Neuronal stem cell (in vitro differentiated cells): ENCODE results near the gene SPOP.

Experiments used
- DNase-seq: peaks from one replicate; pipeline ENCODE4 v3.0.0-alpha.2; 2013; ENCODE audit warnings: low spot score
- H2AFZ ChIP-seq: one replicate; pipeline ENCODE4 v1.6.1; 2013; ENCODE audit warnings: mild to moderate bottlenecking, low read length, inconsistent platforms
- H2AK5ac ChIP-seq: 2 replicates; pipeline ENCODE4 v1.6.1; 2013; ENCODE audit warnings: low read depth, mild to moderate bottlenecking, inconsistent platforms, low read length, moderate library complexity, mixed read lengths
- H2BK120ac ChIP-seq: 2 replicates; pipeline ENCODE4 v1.6.1; 2013; ENCODE audit warnings: low read depth, mild to moderate bottlenecking, inconsistent platforms, low read length, moderate library complexity, mixed read lengths
- H2BK12ac ChIP-seq: one replicate; pipeline ENCODE4 v1.6.1; 2013; ENCODE audit warnings: low read length, inconsistent platforms
- H2BK15ac ChIP-seq: 2 replicates; pipeline ENCODE4 v1.6.1; 2013; ENCODE audit warnings: mild to moderate bottlenecking, low read length, inconsistent platforms, mixed read lengths
- H2BK5ac ChIP-seq: one replicate; pipeline ENCODE4 v1.6.1; 2013; ENCODE audit warnings: inconsistent platforms, mild to moderate bottlenecking, low read length, moderate library complexity
- H3K14ac ChIP-seq: one replicate; pipeline ENCODE4 v1.6.1; 2013; ENCODE audit warnings: low read length, inconsistent platforms
- H3K18ac ChIP-seq: 2 replicates; pipeline ENCODE4 v1.6.1; 2013; ENCODE audit warnings: low read length, inconsistent platforms
- H3K23ac ChIP-seq: 2 replicates; pipeline ENCODE4 v1.6.1; 2013; ENCODE audit warnings: low read depth, mild to moderate bottlenecking, mixed read lengths, low read length, inconsistent platforms; ENCODE audit not compliant: poor library complexity
- H3K27ac ChIP-seq: replicated peaks from 3 replicates; pipeline ENCODE4 v1.5.1; 2013; ENCODE audit warnings: low read length, inconsistent platforms
- H3K27me3 ChIP-seq, 3 experiments: 2 replicates each; pipeline ENCODE4 v1.6.1; 2013; ENCODE audit warnings: low read length in 3 of 3, mild to moderate bottlenecking in 2 of 3, inconsistent platforms in 1 of 3, low read depth in 1 of 3, mixed read lengths in 1 of 3, moderate library complexity in 1 of 3; ENCODE audit not compliant: control insufficient read depth in 3 of 3, insufficient read depth in 3 of 3
- H3K36me3 ChIP-seq, 2 donors: replicated peaks in 1 of 2; 2 replicates each; pipeline ENCODE4 v1.6.1; 2013; ENCODE audit warnings: low read length in 2 of 2; ENCODE audit not compliant: control insufficient read depth in 2 of 2, insufficient read depth in 2 of 2
- H3K4ac ChIP-seq: 2 replicates; pipeline ENCODE4 v1.6.1; 2013; ENCODE audit warnings: inconsistent platforms, mild to moderate bottlenecking, low read length, moderate library complexity
- H3K4me1 ChIP-seq, 2 donors: 1 replicate in 1 of 2; 2 replicates in 1 of 2; pipeline ENCODE4 v1.6.1; 2013; ENCODE audit warnings: low read length in 2 of 2, low read depth in 1 of 2; ENCODE audit not compliant: control insufficient read depth in 2 of 2, insufficient read depth in 1 of 2
- H3K4me2 ChIP-seq: one replicate; pipeline ENCODE4 v1.6.1; 2013; ENCODE audit warnings: mild to moderate bottlenecking, low read length, inconsistent platforms; ENCODE audit not compliant: insufficient read depth, poor library complexity, severe bottlenecking
- H3K4me3 ChIP-seq, 2 donors: 2 replicates each; pipeline ENCODE4 v1.5.1; 2013; ENCODE audit warnings: low read length in 2 of 2, mild to moderate bottlenecking in 2 of 2, inconsistent platforms in 1 of 2, moderate library complexity in 1 of 2
- H3K79me1 ChIP-seq: one replicate; pipeline ENCODE4 v1.6.1; 2013; ENCODE audit warnings: low read depth, mild to moderate bottlenecking, inconsistent platforms, low read length, moderate library complexity
- H3K9ac ChIP-seq: one replicate; pipeline ENCODE4 v1.6.1; 2013; ENCODE audit warnings: mild to moderate bottlenecking, low read depth, low read length, inconsistent platforms; ENCODE audit not compliant: poor library complexity
- H3K9me3 ChIP-seq, 2 donors: replicated peaks in 1 of 2; 2 replicates each; pipeline versions ENCODE3 to v1.6.1; 2013; ENCODE audit warnings: low read length in 2 of 2, mild to moderate bottlenecking in 2 of 2, inconsistent platforms in 1 of 2, low read depth in 1 of 2, mixed read lengths in 1 of 2, moderate library complexity in 1 of 2; ENCODE audit not compliant: control insufficient read depth in 2 of 2, insufficient read depth in 1 of 2
- H4K8ac ChIP-seq: one replicate; pipeline ENCODE4 v1.6.1; 2013; ENCODE audit warnings: low read depth, mild to moderate bottlenecking, inconsistent platforms, low read length, moderate library complexity
- H4K91ac ChIP-seq: one replicate; pipeline ENCODE4 v1.6.1; 2013; ENCODE audit warnings: low read length, low read depth, mild to moderate bottlenecking, inconsistent platforms; ENCODE audit not compliant: poor library complexity
- WGBS, 2 donors: extraction: QIAGEN DNeasy Blood & Tissue Kit; methylation state at CpG; one replicate each; pipeline ENCODE4 v1.1.7; 2013; ENCODE audit warnings: missing lambda C conversion rate in 2 of 2, mixed read lengths in 1 of 2; ENCODE audit not compliant: insufficient read length in 2 of 2, insufficient replicate concordance in 1 of 2; ENCODE audit errors: extremely low coverage in 2 of 2; 5-methylcytosine and 5-hydroxymethylcytosine counted together

SPOP gene

GRCh38 chr17:49690256-49690655, 12.4 kb upstream of the SPOP start:
- H2AK5ac ChIP-seq: no peak overlapping the region
- H3K36me3 ChIP-seq: no peaks in the 10 kb centered on the region
- H3K79me1 ChIP-seq: no peaks in the 10 kb centered on the region
- DNase-seq: no peak
- H4K8ac ChIP-seq: no peak overlapping the region
- H2BK120ac ChIP-seq: no peak overlapping the region
- no peak overlapping the region for H3K18ac ChIP-seq
- no peak overlapping the region for H4K91ac ChIP-seq
- no peak overlapping the region for H2BK5ac ChIP-seq
- H3K14ac ChIP-seq: no peak overlapping the region
- H3K4ac ChIP-seq: no peak overlapping the region
- no peak overlapping the region for H3K9ac ChIP-seq
- no CpG with 5 or more reads among the region's 2 CpGs for whole genome bisulfite sequencing, 2 donors
- no peak overlapping the region for H3K23ac ChIP-seq
- no peak overlapping the region for H3K4me3 ChIP-seq
- H2BK15ac ChIP-seq: no peak overlapping the region
- H2BK12ac ChIP-seq: no peak overlapping the region
- no peaks in the 10 kb centered on the region for H3K9me3 ChIP-seq
- peaks cover 2% of the 10 kb centered on the region in 2 donors for H3K4me1 ChIP-seq
- H2AFZ ChIP-seq: no peak overlapping the region
- H3K27ac ChIP-seq: no peak overlapping the region
- H3K4me2 ChIP-seq: no peak overlapping the region
- H3K27me3 ChIP-seq: no peaks in the 10 kb centered on the region

GRCh38 chr17:49688848-49689247, 11.0 kb upstream of the SPOP start:
- Histone ChIP-seq H3K4me3 (no peak overlapping the region), H2AFZ (no peak overlapping the region), H3K18ac (no peak overlapping the region), H4K91ac (no peak overlapping the region), H2BK5ac (no peak overlapping the region), H3K27me3 (peaks cover 0 to 1% (median 0%) of the 10 kb centered on the region in 3 experiments), H3K27ac (no peak overlapping the region), H3K14ac (no peak overlapping the region), H3K4ac (no peak overlapping the region), H3K79me1 (no peaks in the 10 kb centered on the region), H3K36me3 (no peaks in the 10 kb centered on the region), H2AK5ac (no peak overlapping the region), H2BK120ac (no peak overlapping the region), H3K23ac (no peak overlapping the region), H3K4me1 (peaks cover 2% of the 10 kb centered on the region in 2 donors), H4K8ac (no peak overlapping the region), H3K9me3 (no peaks in the 10 kb centered on the region), H2BK12ac (no peak overlapping the region), H3K4me2 (no peak overlapping the region), H2BK15ac (no peak overlapping the region), H3K9ac (no peak overlapping the region)
- DNase-seq: no peak
- WGBS, 2 donors: no CpG with 5 or more reads among the region's 4 CpGs

GRCh38 chr17:49687878-49688491, 10.1 kb upstream of the SPOP start:
- Histone ChIP-seq H3K4me1 (peaks cover 2% of the 10 kb centered on the region in 2 donors), H3K14ac (no peak overlapping the region), H3K18ac (no peak overlapping the region), H3K4me3 (no peak overlapping the region), H3K23ac (no peak overlapping the region), H3K9ac (no peak overlapping the region), H4K8ac (no peak overlapping the region), H3K36me3 (no peaks in the 10 kb centered on the region), H2AFZ (peak overlapping the region; percentile 77), H3K27me3 (peaks cover 0 to 3% (median 0%) of the 10 kb centered on the region in 3 experiments), H4K91ac (no peak overlapping the region), H2BK5ac (no peak overlapping the region), H3K9me3 (no peaks in the 10 kb centered on the region), H2BK12ac (no peak overlapping the region), H3K27ac (no peak overlapping the region), H3K4ac (no peak overlapping the region), H2AK5ac (no peak overlapping the region), H2BK15ac (no peak overlapping the region), H3K79me1 (no peaks in the 10 kb centered on the region), H2BK120ac (no peak overlapping the region), H3K4me2 (no peak overlapping the region)
- no peak for DNase-seq
- WGBS, 2 donors: no CpG with 5 or more reads among the region's 10 CpGs

GRCh38 chr17:49681106-49681979, 3.4 kb upstream of the SPOP start:
- Histone ChIP-seq H4K8ac (no peak overlapping the region), H3K18ac (no peak overlapping the region), H3K4me3 (no peak overlapping the region), H3K9me3 (peaks cover 0 to 3% of the 10 kb centered on the region in 2 donors), H2BK120ac (no peak overlapping the region), H4K91ac (no peak overlapping the region), H3K4ac (no peak overlapping the region), H3K27ac (no peak overlapping the region), H3K4me1 (peaks cover 2 to 4% of the 10 kb centered on the region in 2 donors), H2AK5ac (no peak overlapping the region), H3K36me3 (no peaks in the 10 kb centered on the region), H3K79me1 (no peaks in the 10 kb centered on the region), H2BK12ac (no peak overlapping the region), H3K9ac (no peak overlapping the region), H2BK5ac (no peak overlapping the region), H2AFZ (peak overlapping the region; percentile 59), H3K23ac (no peak overlapping the region), H2BK15ac (no peak overlapping the region), H3K14ac (no peak overlapping the region), H3K27me3 (peaks cover 0 to 6% (median 0%) of the 10 kb centered on the region in 3 experiments), H3K4me2 (no peak overlapping the region)
- no CpG with 5 or more reads among the region's 9 CpGs for WGBS, 2 donors
- no peak for DNase-seq
